ENCODE results near the gene RNF213. TPM values are rescaled to one million over a fixed set of nuclear protein-coding genes. Genes with fewer than 3 reads are reported as not detected.
"Not testable (repeated sequence)": the region's sequence is repeated elsewhere in the genome, so short reads cannot be mapped to it uniquely, and the experiment has no call there.

RNF213 gene
- total RNA-seq, 1 experiment from 2014 or later: 23.8 TPM

DNA sequence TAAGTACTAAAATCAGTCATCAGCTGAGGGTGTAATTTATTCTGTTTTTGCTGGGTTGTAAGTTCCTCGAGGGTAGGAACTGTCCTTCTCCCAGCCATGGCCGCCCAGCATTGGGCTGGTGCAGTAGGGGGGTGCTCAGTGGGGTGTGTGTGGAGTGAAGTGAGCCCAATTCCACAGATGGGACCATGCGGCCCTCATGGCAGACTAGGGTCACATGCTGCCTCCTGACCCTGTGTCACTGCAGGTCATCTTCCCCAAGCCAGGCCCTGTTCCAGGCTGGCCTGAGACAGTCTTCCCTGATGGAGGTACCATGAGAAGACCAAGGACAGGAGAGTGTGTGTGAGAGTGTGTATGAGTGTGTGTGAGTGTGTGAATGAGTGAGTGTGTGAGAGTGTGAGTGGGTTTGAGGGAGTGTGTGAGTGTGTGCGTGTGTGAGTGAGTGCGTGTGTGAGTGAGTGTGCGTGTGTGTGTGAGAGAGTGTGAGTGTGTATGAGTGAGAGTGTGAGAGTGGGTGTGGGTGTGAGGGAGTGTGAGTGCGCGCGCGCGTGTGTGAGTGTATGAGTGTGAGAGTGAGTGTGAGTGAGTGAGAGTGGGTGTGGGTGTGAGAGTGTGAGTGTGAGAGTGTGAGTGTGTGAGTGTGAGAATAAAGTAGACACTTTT is 36.7 kb upstream of the RNF213 start:
- DNase-seq (ENCODE audit: low read depth): no peak

DNA sequence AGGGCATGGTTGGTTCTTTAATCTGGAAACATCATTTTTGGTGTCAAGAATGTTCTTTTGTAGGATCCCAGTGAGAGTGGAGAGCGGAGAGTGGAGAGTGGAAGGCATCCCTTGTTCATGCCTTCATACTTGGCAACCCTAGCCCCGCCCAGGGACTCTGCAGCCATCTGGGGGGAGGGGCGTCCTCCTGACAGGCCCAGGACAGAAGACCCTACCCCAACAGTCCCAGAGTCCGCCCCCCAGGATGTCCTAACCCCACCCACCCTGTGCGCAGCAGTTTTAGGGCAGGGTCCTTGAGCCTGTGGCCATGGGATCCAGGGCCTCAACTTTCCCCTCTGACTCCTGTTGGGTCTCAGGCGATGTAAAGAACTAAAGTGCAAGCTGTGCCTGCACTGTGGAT is 36.0 kb upstream of the RNF213 start:
- DNase-seq (ENCODE audit: low read depth): no peak

DNA sequence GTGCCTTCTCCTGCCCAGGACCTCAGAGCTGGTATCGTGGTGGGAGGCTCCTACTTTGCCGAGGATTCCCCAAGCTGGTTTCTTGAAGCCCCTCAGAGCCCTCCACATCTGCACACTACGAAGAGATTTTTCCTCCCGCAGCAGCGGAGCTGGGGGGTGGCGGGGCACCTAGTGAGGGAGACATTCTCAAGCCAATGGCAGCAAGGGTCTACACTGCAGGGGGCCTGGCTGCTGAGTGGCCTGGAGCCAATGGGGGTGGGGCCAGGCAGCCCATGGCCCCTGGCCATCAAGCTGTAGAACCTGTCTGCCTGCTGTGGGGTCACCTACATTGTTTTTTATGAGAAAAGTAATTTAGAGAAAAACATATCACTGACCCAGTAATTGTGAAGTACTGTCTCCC is 35.4 kb upstream of the RNF213 start:
- DNase-seq (ENCODE audit: low read depth): no peak

DNA sequence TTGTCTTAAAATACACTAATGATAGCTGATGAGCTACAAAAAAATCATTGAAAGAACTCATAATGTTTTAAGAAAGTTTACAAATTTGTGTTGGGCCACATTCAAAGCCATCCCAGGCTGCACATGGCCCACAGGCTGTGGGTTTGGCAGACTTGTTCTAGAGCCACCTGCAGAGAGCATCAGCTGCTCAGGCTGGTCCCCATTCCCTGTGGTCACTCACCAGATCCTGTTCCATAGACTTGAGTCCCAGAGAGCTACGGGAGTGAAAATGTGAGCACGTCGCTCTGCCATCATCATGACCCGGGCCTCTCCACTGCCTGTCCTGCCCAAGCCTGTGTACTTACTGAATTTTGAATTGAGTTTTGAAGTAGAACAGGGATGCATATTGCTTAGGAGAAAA is 33.5 kb upstream of the RNF213 start:
- no peak for DNase-seq (ENCODE audit: low read depth)

DNA sequence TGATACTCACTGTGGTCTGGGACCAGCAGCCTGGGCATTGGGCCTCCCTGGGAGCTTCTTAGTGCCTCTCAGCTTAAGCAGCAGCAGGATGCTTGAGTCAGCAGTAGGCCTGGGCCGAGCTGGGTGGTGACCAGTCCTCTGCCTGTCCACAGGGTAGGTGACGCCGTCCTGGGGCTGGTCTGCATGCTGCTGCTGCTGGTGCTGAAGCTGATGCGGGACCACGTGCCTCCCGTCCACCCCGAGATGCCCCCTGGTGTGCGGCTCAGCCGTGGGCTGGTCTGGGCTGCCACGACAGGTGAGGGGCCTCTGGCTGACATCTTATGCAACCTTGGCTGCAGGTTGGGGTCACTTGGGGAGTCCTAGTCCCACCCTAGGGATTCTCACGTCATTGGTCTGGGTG is 33.0 kb upstream of the RNF213 start:
- DNase-seq (ENCODE audit: low read depth): no peak

DNA sequence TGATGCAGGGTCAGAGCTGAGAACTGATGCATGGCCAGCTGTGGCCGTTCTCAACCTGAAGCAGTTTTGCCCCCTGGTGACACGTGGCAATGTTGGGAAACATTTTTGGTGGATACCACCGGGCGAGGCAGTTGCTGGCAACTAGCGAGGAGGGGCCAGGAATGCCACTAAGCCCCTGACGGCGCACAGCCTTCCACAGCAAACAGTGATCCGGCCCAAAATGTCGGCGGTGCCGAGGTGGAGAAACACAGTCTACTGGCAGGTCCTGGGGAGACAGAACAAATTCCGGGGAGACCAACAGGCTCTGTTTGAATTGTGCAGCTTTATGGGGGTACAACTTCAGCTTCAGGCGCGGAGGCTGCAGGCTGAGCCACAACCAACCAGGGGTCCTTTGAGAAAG is 32.2 kb upstream of the RNF213 start:
- DNase-seq (ENCODE audit: low read depth): no peak

DNA sequence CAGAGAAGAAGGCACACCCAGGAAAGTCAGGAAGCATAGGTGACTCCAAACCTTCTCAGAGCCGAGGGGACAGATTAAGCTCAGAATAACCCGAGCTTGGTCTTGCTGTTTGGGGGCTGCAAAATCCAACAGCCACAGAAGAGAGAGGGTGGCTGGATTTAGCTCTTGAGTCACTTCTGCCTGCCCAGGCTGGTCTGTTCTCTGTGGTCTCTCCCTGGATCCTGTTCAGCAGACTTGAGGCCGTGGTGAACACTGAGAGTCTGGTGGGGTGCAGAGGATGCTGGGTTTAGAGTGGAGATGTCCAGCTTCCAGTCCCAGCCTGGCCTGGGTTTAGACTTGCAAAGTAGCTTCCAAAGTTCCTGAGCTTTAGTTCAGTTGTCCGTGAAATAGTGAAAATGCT is 31.6 kb upstream of the RNF213 start:
- no peak for DNase-seq (ENCODE audit: low read depth)

DNA sequence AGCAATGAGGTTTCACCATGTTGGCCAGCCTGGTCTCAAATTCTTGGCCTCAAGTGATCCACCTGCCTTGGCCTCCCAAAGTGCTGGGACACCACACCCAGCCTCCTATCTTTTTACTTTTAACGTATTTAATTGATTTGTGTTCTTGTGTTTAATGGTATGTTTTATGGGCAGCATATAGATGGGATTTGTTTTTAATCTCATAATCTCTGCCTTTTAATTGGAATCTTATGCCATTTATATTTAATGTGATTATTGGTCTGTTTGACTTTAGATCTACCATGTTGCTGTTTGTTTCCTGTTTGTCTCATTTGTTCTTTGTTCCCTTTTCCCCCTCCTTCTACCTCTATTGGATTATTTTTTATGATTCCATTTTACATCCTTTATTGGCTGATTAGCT is 28.2 kb upstream of the RNF213 start:
- DNase-seq (ENCODE audit: low read depth): no peak

DNA sequence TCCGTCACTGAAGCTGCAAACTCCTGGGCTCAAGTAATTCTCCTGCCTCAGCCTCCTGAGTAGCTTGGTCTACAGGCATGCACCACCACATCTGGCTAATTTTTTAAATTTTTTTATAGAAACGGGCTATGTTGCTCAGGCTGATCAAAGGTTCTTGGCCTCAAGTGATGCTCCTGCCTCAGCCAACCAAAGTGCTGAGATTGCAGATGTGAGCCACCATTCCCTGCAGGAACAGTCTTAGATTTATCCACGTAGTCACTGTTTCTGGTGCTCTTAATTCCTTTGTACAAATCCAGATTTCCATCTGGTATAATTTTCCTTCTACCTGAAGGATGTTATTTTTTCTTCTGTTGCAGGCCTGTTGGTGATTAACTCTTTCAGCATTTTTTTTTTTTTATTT is 27.4 kb upstream of the RNF213 start:
- DNase-seq (ENCODE audit: low read depth): no peak

DNA sequence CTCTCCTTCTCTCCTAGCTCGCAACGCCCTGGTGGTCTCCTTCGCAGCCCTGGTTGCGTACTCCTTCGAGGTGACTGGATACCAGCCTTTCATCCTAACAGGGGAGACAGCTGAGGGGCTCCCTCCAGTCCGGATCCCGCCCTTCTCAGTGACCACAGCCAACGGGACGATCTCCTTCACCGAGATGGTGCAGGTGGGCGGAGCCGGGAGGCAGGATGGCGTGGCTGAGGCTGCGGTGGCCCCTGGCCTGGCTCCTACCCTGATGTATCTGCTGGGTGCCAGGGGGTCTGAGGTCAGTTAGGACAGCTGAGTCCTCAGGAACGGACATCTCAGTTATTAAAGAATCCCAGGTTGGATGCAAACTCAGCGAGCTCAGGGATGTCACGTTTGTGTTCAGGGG is 23.7 kb upstream of the RNF213 start:
- no peak for DNase-seq (ENCODE audit: low read depth)

DNA sequence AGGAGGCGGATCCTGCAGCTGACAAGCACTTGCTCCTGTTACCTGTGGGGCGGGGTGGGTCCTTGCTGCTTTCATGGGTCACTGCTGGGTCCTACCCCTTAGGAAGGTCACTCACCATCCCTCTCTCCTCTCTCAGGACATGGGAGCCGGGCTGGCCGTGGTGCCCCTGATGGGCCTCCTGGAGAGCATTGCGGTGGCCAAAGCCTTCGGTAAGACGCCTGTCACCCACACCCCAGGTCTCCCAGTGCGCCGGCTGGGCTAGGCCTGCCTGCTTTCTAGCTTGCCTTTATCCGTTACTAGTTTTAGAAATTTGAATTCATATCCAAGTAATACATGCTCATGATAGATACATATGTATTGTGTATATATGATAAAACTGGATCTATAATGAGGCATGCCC is 23.3 kb upstream of the RNF213 start:
- no peak for DNase-seq (ENCODE audit: low read depth)

DNA sequence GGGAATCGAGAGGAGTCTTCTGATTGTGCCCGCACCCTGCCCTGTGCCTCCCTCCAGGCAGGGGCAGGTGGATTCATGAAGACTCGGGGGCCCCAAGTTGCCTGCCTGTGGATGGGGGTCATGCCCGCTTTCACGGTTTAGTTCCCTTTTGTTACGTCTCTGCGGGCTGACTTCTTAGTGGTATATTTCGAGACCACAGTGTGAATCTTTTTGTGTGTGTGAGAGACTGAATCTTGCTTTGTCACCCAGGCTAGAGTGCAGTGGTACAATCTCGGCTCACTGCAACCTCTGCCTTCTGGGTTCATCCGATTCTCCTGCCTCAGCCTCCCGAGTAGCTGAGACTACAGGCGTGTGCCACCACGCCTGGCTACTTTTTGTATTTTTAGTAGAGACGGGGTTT is 18.1 kb upstream of the RNF213 start:
- no peak for DNase-seq (ENCODE audit: low read depth)

DNA sequence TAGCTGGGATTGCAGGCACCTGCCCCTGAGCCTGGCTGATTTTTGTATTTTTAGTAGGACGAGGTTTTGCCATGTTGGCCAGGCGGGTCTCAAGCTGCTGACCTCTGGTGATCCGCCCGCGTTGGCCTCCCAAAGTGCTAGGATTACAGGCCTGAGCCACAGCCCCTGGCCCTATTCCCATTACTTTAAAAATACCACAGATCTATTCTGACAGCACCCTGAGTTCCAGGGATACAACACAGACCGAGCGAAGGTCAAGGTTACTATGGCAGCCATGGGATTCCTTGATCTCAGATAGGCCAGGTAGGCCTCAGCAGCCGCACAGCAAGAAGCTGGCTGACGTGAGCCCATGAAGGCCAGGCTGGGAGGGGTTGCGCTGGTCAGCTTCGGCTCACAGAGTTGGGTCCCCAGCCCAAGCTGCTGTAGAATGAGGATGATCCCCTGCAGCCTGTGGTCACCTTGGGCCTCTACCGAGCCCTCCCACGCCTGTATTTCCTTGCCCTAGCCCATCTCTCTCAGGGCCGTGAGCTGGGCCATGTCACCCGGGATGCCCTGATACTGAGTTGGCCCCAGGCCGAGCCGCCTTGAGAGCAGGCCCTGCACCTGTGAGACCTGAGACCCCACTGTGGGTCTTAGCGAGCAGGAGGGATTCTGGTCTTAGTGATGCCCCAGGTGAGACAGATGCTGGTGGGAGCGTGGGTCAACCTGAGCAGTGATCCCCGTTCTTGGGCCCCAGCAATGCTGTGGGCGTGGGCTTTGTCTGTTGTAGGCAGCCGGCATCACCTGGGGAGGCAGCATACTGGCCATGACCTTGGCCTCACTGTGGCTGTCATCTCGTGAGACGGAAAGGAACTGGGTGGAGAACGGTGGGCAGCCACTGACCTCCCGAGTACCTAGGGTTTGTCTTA is 16.9 kb upstream of the RNF213 start:
- no peak for DNase-seq (ENCODE audit: low read depth)

DNA sequence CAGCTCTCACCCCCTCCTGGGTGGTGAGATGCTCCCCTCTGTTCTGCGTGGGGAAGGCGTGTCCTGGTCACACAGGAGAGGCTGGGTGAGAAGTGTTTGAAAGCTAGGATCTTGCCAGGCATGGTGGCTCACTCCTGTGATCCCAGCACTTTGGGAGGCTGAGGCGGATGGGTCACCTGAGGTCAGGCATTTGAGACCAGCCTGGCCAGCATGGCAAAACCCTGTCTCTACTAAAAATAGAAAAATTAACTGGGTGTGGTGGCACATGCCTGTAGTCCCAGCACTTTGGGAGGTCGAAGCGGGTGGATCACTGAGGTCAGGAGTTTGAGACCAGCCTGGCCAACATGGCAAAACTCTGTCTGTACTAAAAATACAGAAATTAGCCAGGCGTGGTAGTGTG is 16.2 kb upstream of the RNF213 start:
- not testable (repeated sequence) for DNase-seq (ENCODE audit: low read depth)

DNA sequence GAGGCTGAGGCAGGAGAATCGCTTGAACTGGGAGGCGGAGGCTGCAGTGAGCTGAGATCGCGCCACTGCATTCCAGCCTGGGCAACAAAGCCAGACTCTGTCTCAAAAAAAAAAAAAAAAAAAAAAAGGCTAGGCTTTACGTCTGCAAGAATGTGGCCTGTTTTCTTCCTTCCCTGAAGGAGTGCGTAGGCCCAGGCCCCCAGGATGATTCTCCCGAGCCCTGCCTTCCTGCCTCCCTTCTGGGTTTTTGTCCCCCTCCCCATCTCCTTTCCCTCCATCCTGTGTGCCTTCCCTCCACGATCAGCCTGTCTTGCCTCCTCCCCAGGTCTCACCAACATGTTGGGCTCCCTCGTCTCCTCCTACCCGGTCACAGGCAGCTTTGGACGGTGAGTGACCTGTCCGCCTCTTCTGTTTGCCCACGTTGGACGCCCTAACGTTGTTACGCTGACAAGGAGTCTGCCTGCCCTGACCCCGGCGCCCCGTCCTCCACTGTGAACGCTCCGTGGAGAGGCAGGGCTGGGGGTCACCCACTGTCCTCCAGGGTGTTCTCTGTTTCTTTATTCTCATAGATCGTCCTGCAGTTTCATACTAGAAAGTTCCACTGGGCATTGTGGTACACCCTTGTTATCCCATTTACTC is 15.7 kb upstream of the RNF213 start:
- no peak for DNase-seq (ENCODE audit: low read depth)

DNA sequence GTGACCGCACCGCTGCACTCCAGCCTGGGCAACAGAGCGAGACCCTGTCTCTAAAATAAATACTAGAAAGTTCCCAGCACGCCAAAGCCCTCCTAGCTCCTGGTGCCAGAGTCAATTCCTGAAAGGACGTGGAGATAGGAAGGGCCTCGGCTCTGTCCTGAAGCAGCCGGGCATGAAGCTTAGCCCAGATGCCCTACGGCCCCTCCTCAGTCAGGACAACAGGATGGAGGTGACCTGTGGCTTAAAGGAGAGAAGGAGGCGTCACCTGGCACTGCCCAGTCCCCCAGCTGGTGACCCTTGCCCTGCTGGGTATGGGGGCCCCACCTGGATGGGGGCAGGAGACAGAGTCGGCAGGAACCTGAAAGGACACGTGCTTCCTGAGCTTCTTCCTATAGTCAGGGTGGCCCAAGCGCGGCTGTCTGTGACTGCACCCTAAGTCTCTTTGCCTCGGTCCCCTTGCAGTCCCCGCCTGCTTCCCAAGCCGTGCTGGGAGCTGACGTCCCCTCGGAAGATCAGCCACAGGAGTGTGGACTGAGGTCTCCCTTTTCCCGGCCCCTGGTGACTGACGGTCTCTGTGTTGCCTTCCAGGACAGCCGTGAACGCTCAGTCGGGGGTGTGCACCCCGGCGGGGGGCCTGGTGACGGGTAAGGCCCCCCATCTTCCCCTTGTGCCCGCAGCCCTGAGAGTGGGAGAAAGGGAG is 14.9 kb upstream of the RNF213 start:
- no peak for DNase-seq (ENCODE audit: low read depth)

DNA sequence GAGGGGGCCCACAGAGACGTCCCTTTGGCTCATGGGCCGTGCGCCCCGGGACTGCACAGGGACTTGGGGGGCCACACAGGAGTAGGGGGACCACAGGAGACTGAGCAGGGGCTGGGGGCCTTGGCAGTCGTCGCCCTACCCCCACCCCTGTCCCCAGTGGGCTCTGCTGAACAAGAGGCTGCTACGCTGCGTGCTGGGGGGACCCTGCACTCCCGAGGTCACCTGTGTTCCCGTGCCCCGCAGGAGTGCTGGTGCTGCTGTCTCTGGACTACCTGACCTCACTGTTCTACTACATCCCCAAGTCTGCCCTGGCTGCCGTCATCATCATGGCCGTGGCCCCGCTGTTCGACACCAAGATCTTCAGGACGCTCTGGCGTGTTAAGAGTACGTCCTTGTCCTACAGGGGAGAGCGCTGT is 14.4 kb upstream of the RNF213 start:
- DNase-seq (ENCODE audit: low read depth): no peak

DNA sequence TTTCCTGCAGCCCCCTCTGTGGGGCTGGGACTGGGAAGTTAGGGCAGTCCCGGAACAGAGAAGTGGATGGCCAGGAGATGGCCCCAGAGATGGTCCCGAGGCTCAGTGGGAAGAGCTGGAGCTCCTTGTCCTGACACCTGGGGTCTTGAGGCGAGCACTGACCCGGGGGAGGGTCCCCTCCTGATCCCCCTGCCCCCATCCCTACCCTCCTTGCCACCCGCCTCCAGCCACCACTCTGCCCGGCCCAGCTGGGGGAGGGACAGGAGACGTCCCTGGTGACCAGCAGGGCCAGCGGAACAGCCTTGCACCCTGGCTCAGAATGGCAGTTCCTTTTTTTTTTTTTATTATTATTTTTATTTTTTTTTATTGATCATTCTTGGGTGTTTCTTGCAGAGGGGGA is 13.9 kb upstream of the RNF213 start:
- no peak for DNase-seq (ENCODE audit: low read depth)

DNA sequence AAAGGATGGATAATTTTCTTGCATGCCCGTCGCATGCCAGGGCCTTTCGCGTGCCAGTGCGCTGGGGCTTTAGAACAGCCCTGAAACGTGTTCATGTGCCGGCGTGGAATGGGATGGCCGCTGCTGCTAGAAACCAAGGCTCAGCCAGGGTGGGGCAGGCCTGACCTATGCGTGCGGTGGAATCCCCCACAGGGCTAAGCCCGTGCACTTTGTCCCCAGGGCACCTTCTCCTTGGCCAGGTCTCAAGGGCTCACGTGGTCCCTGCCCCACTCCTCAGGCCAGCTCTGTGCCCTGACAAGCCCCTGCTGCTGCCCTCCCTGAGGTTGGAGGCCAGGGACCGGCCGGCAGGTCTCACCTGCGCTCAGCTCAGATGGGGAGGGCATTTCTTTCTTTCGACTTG is 13.1 kb upstream of the RNF213 start:
- DNase-seq (ENCODE audit: low read depth): no peak

DNA sequence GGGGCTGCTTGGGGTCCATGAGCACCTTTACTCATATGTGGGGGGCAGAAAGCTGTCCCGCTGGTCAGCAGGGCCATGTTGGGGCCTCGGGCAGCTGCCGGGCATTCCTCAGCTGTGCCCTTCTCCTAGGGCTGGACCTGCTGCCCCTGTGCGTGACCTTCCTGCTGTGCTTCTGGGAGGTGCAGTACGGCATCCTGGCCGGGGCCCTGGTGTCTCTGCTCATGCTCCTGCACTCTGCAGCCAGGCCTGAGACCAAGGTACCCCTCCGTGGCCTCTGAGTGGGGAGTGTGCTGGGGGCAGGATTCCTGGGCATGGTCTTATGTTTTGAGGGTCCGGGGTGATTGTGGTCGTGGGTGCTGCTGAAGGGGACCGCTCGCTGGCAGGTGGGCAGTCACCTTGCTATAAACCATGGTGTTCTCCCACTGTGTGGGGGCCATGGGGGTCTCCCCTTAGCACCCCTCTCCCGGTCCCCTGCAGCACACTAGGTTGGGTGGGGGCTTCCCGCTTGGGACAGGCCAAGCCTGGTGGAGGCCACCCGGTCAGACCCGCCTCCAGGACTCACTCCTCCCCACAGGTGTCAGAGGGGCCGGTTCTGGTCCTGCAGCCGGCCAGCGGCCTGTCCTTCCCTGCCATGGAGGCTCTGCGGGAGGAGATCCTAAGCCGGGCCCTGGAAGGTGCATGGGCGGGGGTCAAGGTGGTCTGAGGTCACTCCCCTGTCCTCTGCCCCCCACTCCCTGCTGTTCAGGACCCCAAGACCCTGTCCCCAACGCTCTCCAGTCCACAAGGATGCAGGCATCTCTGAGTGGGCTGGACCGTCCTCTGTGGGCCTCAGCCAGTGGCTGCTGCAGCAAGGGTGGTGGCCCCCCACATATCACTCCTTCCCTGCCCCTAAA is 12.4 kb upstream of the RNF213 start:
- no peak for DNase-seq (ENCODE audit: low read depth)
